Upper lobe of left lung (tissue), 4 donors: ENCODE data around the gene ARPP19.

Experiments used
- EP300 ChIP-seq, 4 donors: sonication (generic); formaldehyde crosslinking; IDR thresholded peaks; one replicate each; pipeline ENCODE4 v1.5.1; 2017; ENCODE audit warnings: antibody characterized with exemption in 4 of 4, control low read depth in 2 of 4
- POLR2A ChIP-seq, 4 donors: fragments of 450-650 bp; IDR thresholded peaks; one replicate each; pipeline ENCODE4 v1.5.1; 2016 to 2017; ENCODE audit warnings: antibody characterized with exemption in 4 of 4, mild to moderate bottlenecking in 2 of 4
- TF ChIP-seq, protein P1 (sequence below), 6 experiments: fragments of 450-650 bp in 4 of 6; fragments of 200-600 bp in 2 of 6; sonication (generic) in 2 of 6; IDR thresholded peaks; one replicate each; pipeline ENCODE4 v1.5.1; 2016 to 2019; ENCODE audit warnings: antibody characterized with exemption in 6 of 6

DNA sequence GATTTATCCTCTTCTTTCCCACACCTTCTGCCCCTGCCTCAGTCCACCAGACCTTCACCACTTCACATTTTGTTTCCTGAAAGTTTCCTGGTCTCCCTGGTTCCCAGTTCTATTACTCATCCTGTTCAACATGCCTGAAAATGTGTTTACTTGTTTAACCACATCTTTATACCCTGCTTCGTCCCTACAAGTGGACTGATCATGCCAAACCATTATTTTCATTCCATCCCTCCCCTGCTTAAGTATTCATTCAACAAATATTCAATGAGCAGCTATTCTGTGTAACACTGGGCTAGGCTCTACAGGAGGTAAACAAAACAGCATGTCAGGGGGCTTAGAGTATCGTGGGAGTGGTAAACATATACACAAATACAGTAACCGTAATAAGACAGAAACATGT lies 45.6 kb downstream of the ARPP19 start:
- TF ChIP-seq POLR2A (IDR thresholded peaks at IDR 0.05) (no peak), EP300 (IDR thresholded peaks at IDR 0.05) (no peak)
- TF ChIP-seq, protein P1, sequence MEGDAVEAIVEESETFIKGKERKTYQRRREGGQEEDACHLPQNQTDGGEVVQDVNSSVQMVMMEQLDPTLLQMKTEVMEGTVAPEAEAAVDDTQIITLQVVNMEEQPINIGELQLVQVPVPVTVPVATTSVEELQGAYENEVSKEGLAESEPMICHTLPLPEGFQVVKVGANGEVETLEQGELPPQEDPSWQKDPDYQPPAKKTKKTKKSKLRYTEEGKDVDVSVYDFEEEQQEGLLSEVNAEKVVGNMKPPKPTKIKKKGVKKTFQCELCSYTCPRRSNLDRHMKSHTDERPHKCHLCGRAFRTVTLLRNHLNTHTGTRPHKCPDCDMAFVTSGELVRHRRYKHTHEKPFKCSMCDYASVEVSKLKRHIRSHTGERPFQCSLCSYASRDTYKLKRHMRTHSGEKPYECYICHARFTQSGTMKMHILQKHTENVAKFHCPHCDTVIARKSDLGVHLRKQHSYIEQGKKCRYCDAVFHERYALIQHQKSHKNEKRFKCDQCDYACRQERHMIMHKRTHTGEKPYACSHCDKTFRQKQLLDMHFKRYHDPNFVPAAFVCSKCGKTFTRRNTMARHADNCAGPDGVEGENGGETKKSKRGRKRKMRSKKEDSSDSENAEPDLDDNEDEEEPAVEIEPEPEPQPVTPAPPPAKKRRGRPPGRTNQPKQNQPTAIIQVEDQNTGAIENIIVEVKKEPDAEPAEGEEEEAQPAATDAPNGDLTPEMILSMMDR (IDR thresholded peaks at IDR 0.05), result no peak
